CD8-positive, alpha-beta memory T cell (primary cell): ENCODE measurements around the gene EOLA1. TPM values are rescaled to one million over a fixed set of nuclear protein-coding genes. Genes with fewer than 3 reads are reported as not detected.
A peak's percentile ranks its signal among the peaks of the same experiment; 100 is the strongest.
"Not testable (repeated sequence)": the region's sequence is repeated elsewhere in the genome, so short reads cannot be mapped to it uniquely, and the experiment has no call there.

Source experiments
- CTCF ChIA-PET: fragments of 350-600 bp; sonication (Branson Sonifier 250); formaldehyde crosslinking; loops from one replicate; lab custom pipeline; 2021; ENCODE audit warnings: antibody characterized with exemption; lab: Charles Lee
- POLR2A ChIA-PET: fragments of 350-600 bp; sonication (Branson Sonifier 250); formaldehyde crosslinking; loops from one replicate; lab custom pipeline; 2021; ENCODE audit warnings: antibody characterized with exemption; lab: Charles Lee
- DNase-seq, 5 donors: peaks; one replicate each; pipeline versions ENCODE4 v3.0.0 to v3.0.0-alpha.2; 2020 to 2022; ENCODE audit warnings: mixed read lengths in 1 of 5
- H3K27ac ChIP-seq: one replicate; pipeline ENCODE4 v1.7.0; 2013; ENCODE audit warnings: low read depth, mild to moderate bottlenecking, low read length, moderate library complexity
- H3K27me3 ChIP-seq: 2 replicates; pipeline ENCODE4 v1.7.0; 2013; ENCODE audit warnings: low read length, mild to moderate bottlenecking; ENCODE audit not compliant: insufficient read depth, poor library complexity, severe bottlenecking
- H3K36me3 ChIP-seq: 2 replicates; pipeline ENCODE4 v1.7.0; 2013; ENCODE audit warnings: mild to moderate bottlenecking, low read length, moderate library complexity; ENCODE audit not compliant: insufficient read depth
- H3K4me1 ChIP-seq: 2 replicates; pipeline ENCODE4 v1.7.0; 2013; ENCODE audit warnings: mild to moderate bottlenecking, low read length, moderate library complexity; ENCODE audit not compliant: insufficient read depth
- H3K4me3 ChIP-seq: 2 replicates; pipeline ENCODE4 v1.7.0; 2013; ENCODE audit warnings: mild to moderate bottlenecking, low read length
- H3K9me3 ChIP-seq: 2 replicates; pipeline ENCODE4 v1.7.0; 2013; ENCODE audit warnings: mild to moderate bottlenecking, low read length
- H3K27ac Mint-ChIP-seq, 8 donors: one replicate each; pipeline ENCODE4 v1.8.0; 2020 to 2021; ENCODE audit warnings: mixed read lengths in 8 of 8, mild to moderate bottlenecking in 6 of 8, inconsistent platforms in 3 of 8, moderate library complexity in 3 of 8
- H3K27me3 Mint-ChIP-seq, 2 donors: one replicate each; pipeline ENCODE4 v1.8.0; 2020 to 2021; ENCODE audit warnings: mixed read lengths in 2 of 2, mild to moderate bottlenecking in 1 of 2, moderate library complexity in 1 of 2
- H3K36me3 Mint-ChIP-seq, 3 donors: one replicate each; pipeline ENCODE4 v1.8.0; 2020 to 2021; ENCODE audit warnings: mixed read lengths in 3 of 3, inconsistent platforms in 1 of 3, mild to moderate bottlenecking in 1 of 3
- H3K4me1 Mint-ChIP-seq, 3 donors: one replicate each; pipeline ENCODE4 v1.8.0; 2020 to 2021; ENCODE audit warnings: mixed read lengths in 3 of 3, inconsistent platforms in 1 of 3, mild to moderate bottlenecking in 1 of 3
- H3K4me3 Mint-ChIP-seq, 7 donors: one replicate each; pipeline ENCODE4 v1.8.0; 2020 to 2021; ENCODE audit warnings: mixed read lengths in 7 of 7, mild to moderate bottlenecking in 6 of 7, moderate library complexity in 4 of 7, inconsistent platforms in 2 of 7
- H3K9me3 Mint-ChIP-seq, 5 donors: one replicate each; pipeline ENCODE4 v1.8.0; 2020 to 2022; ENCODE audit warnings: mixed read lengths in 5 of 5, mild to moderate bottlenecking in 3 of 5, moderate library complexity in 2 of 5, inconsistent platforms in 1 of 5
- polyA plus RNA-seq: library from polyadenylated mRNA; unstranded; fragments of 300-500 nt; fragmentation: Illumina TruSeq; gene quantifications from one replicate; pipeline ENCODE4 v1.2.3, GENCODE V29; 2021
- total RNA-seq, 2 experiments: library from RNA; stranded (reverse); gene quantifications; one replicate each; pipeline ENCODE4 v1.2.3, GENCODE V29; 2021

EOLA1 gene
- total and polyA plus RNA-seq, 3 experiments from 2014 or later: 19.9 to 35.3 (median 33.4) TPM

DNA sequence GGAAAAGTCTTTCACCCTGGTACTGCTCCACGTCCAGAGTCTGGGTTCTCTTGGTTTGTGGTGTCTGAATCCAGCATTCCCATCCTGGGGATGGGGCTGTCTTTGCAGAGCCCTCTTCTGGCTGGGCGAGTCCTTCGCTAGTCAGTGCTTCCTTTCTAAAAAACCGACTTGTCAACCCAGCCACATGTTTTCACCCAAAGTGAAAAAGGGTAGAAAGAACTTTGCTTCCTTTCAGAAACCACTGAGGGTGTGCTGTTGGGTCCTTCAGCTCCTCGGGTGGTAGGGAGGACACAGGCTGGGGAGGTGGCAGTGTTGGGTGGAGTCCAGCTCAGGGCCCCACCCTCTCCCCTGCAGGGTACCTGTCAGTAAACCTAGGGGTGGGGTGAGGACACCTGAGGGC lies 14.9 kb upstream of the EOLA1 start:
- H3K27me3 Mint-ChIP-seq, H3K36me3 Mint-ChIP-seq, H3K4me3 ChIP-seq, H3K9me3 Mint-ChIP-seq, H3K36me3 ChIP-seq, H3K9me3 ChIP-seq, H3K27me3 ChIP-seq: not testable (repeated sequence)
- Histone ChIP-seq H3K4me1 (peaks cover 42% of the 10 kb centered on the region), H3K27ac (peak overlapping the region; percentile 78)
- Mint-ChIP-seq H3K4me3 (peak overlapping the region; percentile 45 to 70 (median 59)), H3K27ac (peak overlapping the region; percentile 92 to 99 (median 96)), H3K4me1 (peaks cover 23 to 53% (median 39%) of the 10 kb centered on the region in 3 donors)
- peak; percentile 5 to 68 (median 63) for DNase-seq
- ChIA-PET POLR2A (interaction anchor here (1.1 kb wide), 2 partner anchors 13 to 15 kb away, joined by 5 to 7 read pairs; partner anchors contain the start of gene EOLA1), CTCF (interaction anchor here (1.1 to 1.3 kb wide), 3 partner anchors 13 to 15 kb away, joined by 3 to 11 read pairs (median 4); partner anchors contain the start of gene EOLA1)

DNA sequence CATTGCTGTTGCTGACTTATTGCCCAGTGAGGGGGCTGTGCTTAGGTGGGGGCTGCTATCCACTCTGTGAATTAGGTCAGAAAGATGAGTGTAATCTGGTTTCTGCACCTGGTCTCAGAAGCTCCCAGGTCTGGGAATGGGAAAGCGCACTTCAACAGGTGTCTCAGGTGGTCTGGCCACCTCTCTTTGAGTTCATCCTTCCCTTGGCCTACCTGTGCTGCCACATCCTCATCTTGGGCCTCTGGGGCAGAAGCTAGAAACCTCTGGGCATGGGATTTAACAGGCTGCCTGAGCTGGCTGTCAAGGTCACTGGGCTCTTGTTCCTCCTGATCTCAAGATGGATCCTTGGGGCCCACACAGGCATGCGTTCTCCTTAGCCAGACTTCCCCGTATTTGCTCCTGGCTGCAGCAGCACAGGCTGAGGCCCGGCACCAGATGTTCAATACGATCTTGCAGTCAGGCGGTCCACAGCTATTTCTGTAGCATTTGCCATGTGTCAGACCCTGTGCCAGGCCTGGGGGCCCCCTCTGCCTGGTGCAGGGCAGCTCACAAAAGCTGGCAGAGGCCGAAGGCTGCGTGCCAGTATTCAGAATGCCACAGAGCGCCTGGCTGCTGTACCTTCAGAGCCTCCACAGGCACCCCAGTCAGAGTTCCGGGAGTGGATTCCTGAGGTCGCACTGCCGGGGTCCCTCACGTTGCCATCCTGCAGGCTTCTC lies 14.3 kb upstream of the EOLA1 start:
- Mint-ChIP-seq H3K27ac (peak overlapping the region; percentile 92 to 99 (median 96)), H3K4me3 (peak overlapping the region in 3 of 7 donors; percentile 49 to 70 (median 63)), H3K4me1 (peaks cover 18 to 47% (median 33%) of the 10 kb centered on the region in 3 donors)
- not testable (repeated sequence) for H3K27me3 Mint-ChIP-seq, H3K4me3 ChIP-seq, DNase-seq, H3K27me3 ChIP-seq, H3K36me3 Mint-ChIP-seq, H3K9me3 ChIP-seq, H3K9me3 Mint-ChIP-seq, H3K36me3 ChIP-seq
- Histone ChIP-seq H3K27ac (peak overlapping the region; percentile 78), H3K4me1 (peaks cover 37% of the 10 kb centered on the region)
- ChIA-PET POLR2A (interaction anchor here (1.1 kb wide), 2 partner anchors 13 to 14 kb away, joined by 5 to 7 read pairs; partner anchors contain the start of gene EOLA1), CTCF (interaction anchor here (1.1 to 1.4 kb wide), 5 partner anchors 13 to 16 kb away, joined by 3 to 11 read pairs (median 4); partner anchors contain the start of gene EOLA1)

DNA sequence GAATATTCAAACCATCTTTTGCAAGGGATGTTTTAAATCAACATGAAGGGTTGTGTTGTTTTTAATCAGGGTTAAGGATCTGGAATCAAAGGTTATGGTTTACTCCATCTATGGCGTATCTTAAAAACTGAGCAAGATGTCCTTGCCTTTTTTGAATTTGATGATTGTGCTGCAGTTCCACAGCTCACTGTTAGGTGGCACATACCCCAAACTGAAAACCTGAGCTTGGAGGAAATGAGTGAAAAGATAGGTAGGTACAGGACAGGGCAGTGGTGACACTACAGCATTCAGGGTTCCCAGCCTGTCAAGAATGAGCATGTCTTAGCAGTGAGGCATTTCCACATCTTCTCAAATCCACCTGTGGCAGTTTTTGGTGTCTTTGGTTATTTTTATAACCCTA lies 13.1 kb upstream of the EOLA1 start:
- peak in 3 of 5 donors; percentile 36 to 53 (median 52) for DNase-seq
- no peaks in the 10 kb centered on the region for H3K9me3 ChIP-seq
- H3K4me1 ChIP-seq: peaks cover 27% of the 10 kb centered on the region
- no peak overlapping the region for H3K4me3 ChIP-seq
- Mint-ChIP-seq H3K36me3 (peaks cover 0 to 12% (median 0%) of the 10 kb centered on the region in 3 donors), H3K4me3 (peak overlapping the region in 5 of 7 donors; percentile 10 to 74 (median 22)), H3K27ac (peak overlapping the region; percentile 43 to 98 (median 84)), H3K4me1 (peaks cover 9 to 35% (median 23%) of the 10 kb centered on the region in 3 donors), H3K27me3 (no peaks in the 10 kb centered on the region), H3K9me3 (no peaks in the 10 kb centered on the region)
- H3K27ac ChIP-seq: no peak overlapping the region
- ChIA-PET POLR2A (interaction anchor here (0.5 to 1.0 kb wide), 3 partner anchors 13 to 16 kb away, joined by 3 read pairs; no protein-coding TSS in a partner anchor), CTCF (interaction anchor here (0.8 to 4.3 kb wide), 6 partner anchors 12 to 105 kb away, joined by 3 to 24 read pairs (median 4); partner anchors contain the start of gene IDS)
- no peaks in the 10 kb centered on the region for H3K27me3 ChIP-seq
- no peaks in the 10 kb centered on the region for H3K36me3 ChIP-seq

DNA sequence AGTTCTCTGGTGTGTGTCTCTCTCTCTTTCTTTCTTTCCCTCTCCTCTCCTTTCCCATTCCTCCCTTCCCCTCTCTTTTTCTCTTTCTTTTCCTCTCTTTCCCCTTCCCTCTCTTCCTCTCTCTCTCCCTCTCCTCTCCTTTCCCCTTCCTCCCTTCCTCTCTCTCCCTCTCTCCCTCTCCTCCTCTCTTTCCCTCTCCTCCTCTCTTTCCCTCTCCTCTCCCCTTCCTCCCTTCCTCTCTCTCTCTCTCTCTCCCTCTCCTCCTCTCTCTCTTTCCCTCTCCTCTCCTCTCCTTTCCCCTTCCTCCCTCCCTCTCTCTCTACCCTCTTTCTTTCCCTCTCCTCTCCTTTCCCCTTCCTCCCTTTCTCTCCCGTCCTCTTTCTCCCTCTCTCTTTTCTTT lies 12.4 kb upstream of the EOLA1 start:
- H3K27me3 Mint-ChIP-seq: no peaks in the 10 kb centered on the region
- peaks cover 0 to 12% (median 0%) of the 10 kb centered on the region in 3 donors for H3K36me3 Mint-ChIP-seq
- Histone ChIP-seq H3K36me3 (no peaks in the 10 kb centered on the region), H3K4me1 (peaks cover 22% of the 10 kb centered on the region), H3K27me3 (no peaks in the 10 kb centered on the region), H3K9me3 (no peaks in the 10 kb centered on the region), H3K4me3 (no peak overlapping the region), H3K27ac (no peak overlapping the region)
- POLR2A ChIA-PET: interaction anchor here (0.8 to 1.0 kb wide), 2 partner anchors 12 to 16 kb away, joined by 3 read pairs; no protein-coding TSS in a partner anchor
- no peak for DNase-seq
- no peak overlapping the region for H3K4me3 Mint-ChIP-seq
- peaks cover 9 to 29% (median 18%) of the 10 kb centered on the region in 3 donors for H3K4me1 Mint-ChIP-seq
- CTCF ChIA-PET: interaction anchor here (0.6 to 4.3 kb wide), 6 partner anchors 11 to 105 kb away, joined by 3 to 24 read pairs (median 4); partner anchors contain the start of gene IDS
- peak overlapping the region in 3 of 8 donors; percentile 45 to 98 (median 95) for H3K27ac Mint-ChIP-seq
- no peaks in the 10 kb centered on the region for H3K9me3 Mint-ChIP-seq

DNA sequence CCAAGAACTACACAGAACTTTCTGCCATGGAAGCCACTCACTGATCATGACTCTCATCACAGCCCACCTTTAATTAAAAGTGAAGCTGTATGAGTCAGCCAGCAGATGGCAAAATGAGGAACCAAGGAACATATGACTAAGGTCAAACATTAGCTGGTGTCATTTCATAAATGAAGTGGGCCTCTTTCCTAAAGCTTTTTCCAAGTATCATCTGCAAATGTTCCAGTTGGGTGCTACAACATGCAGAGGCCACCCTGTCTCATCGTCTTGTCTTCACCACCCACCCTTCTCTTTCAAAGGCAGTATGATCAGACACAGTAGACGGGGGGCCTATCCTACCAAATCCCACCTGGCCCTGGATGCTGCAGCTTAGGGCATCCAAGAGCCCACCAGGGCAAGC lies 9.2 kb upstream of the EOLA1 start:
- no peaks in the 10 kb centered on the region for H3K27me3 ChIP-seq
- H3K36me3 ChIP-seq: no peaks in the 10 kb centered on the region
- peaks cover 0 to 21% (median 0%) of the 10 kb centered on the region in 3 donors for H3K36me3 Mint-ChIP-seq
- H3K27me3 Mint-ChIP-seq: no peaks in the 10 kb centered on the region
- H3K4me1 ChIP-seq: no peaks in the 10 kb centered on the region
- H3K4me3 ChIP-seq: no peak overlapping the region
- DNase-seq: no peak
- H3K9me3 Mint-ChIP-seq: no peaks in the 10 kb centered on the region
- no peak overlapping the region for H3K4me3 Mint-ChIP-seq
- peak overlapping the region in 2 of 8 donors; percentile 58 to 90 for H3K27ac Mint-ChIP-seq
- CTCF ChIA-PET: interaction anchor here (1.3 to 4.3 kb wide), 2 partner anchors 19 to 407 kb away, joined by 3 to 24 read pairs; partner anchors contain the start of gene EOLA2
- peaks cover 4 to 9% (median 8%) of the 10 kb centered on the region in 3 donors for H3K4me1 Mint-ChIP-seq
- H3K27ac ChIP-seq: no peak overlapping the region
- POLR2A ChIA-PET: no interaction called here
- no peaks in the 10 kb centered on the region for H3K9me3 ChIP-seq

DNA sequence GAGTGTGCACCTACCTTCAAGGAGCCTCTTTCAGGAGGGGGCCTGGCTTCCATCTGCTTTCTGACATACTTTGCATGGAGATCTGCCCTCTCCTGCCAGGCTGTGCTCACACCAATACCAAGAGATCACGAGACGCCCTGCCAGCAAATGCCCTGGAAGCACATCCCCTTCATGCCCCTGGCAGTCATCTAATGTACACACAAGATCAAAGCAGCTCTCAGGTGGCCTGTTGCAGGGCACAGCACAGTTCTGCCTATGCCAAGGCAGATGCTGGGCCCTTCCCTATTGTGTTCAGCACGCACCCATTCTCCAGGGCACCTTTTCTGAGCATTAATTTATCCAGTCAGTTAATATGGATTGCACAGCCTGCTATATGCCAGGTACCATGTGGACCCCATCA lies 7.9 kb upstream of the EOLA1 start:
- CTCF ChIA-PET, H3K27ac Mint-ChIP-seq, H3K4me1 Mint-ChIP-seq, H3K27ac ChIP-seq, DNase-seq, H3K9me3 ChIP-seq, H3K4me1 ChIP-seq, H3K4me3 Mint-ChIP-seq, H3K27me3 ChIP-seq, H3K9me3 Mint-ChIP-seq, H3K4me3 ChIP-seq, POLR2A ChIA-PET, H3K36me3 ChIP-seq, H3K27me3 Mint-ChIP-seq: not testable (repeated sequence)
- H3K36me3 Mint-ChIP-seq: peaks cover 0 to 21% (median 0%) of the 10 kb centered on the region in 3 donors

DNA sequence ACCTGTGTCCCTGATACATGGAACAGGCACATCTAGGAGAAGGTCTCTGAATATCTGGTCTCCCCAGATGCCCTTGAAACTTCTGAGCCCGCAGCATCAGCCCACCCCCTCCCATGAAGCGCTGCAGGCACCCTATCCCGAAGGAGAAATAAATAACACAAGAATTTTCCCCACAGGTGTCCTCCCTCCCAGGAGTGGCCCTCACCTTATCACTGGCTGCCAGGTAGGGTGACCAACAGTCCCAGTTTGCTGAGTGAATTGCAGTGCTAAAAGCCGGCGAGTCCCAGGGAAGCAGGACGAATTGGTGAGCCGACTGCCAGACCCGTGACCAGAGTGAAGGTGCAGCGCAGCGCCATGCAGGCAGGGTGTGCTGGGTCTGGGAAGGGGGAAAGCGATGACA lies 6.8 kb upstream of the EOLA1 start:
- H3K27me3 ChIP-seq, H3K27ac ChIP-seq, POLR2A ChIA-PET, H3K4me3 Mint-ChIP-seq, H3K27ac Mint-ChIP-seq, H3K4me1 Mint-ChIP-seq, H3K4me1 ChIP-seq, CTCF ChIA-PET, H3K36me3 ChIP-seq, H3K4me3 ChIP-seq, DNase-seq, H3K27me3 Mint-ChIP-seq, H3K9me3 Mint-ChIP-seq, H3K9me3 ChIP-seq: not testable (repeated sequence)
- peaks cover 0 to 21% (median 0%) of the 10 kb centered on the region in 3 donors for H3K36me3 Mint-ChIP-seq
